RWPE2 (cell line): ENCODE measurements around the gene MBTPS1.

Experiments
- ATAC-seq: fragments of 200-7000 bp; cut with Tn5 transposase; 3 replicates; pipeline ENCODE4 v1.9.1; 2021; ENCODE audit warnings: low read depth
- DNase-seq: peaks from one replicate; pipeline ENCODE4 v3.0.0-alpha.2; 2020; ENCODE audit warnings: low spot score
- H3K27ac ChIP-seq: fragments of 450-650 bp; 2 replicates; pipeline ENCODE4 v1.5.1; 2017; ENCODE audit warnings: mild to moderate bottlenecking; ENCODE audit not compliant: poor library complexity, severe bottlenecking
- H3K27me3 ChIP-seq: fragments of 250-450 bp; sonication (Bioruptor Pico); 2 replicates; pipeline ENCODE4 v1.5.1; 2021; ENCODE audit warnings: mild to moderate bottlenecking, moderate library complexity; ENCODE audit not compliant: insufficient read depth, poor library complexity, severe bottlenecking
- H3K36me3 ChIP-seq: fragments of 250-450 bp; sonication (Bioruptor Pico); 2 replicates; pipeline ENCODE4 v1.5.1; 2020; ENCODE audit warnings: low read depth, mild to moderate bottlenecking, moderate library complexity
- H3K4me1 ChIP-seq: fragments of 250-450 bp; sonication (Bioruptor Pico); 2 replicates; pipeline ENCODE4 v1.5.1; 2021; ENCODE audit warnings: mild to moderate bottlenecking, moderate library complexity; ENCODE audit not compliant: insufficient read depth, poor library complexity, severe bottlenecking
- H3K4me3 ChIP-seq: fragments of 250-450 bp; sonication (Bioruptor Pico); 2 replicates; pipeline ENCODE4 v1.5.1; 2021; ENCODE audit warnings: mild to moderate bottlenecking, moderate library complexity; ENCODE audit not compliant: severe bottlenecking
- H3K9me3 ChIP-seq: fragments of 250-450 bp; sonication (Bioruptor Pico); 2 replicates; pipeline ENCODE4 v1.5.1; 2021; ENCODE audit warnings: mild to moderate bottlenecking, moderate library complexity; ENCODE audit not compliant: severe bottlenecking
- TF ChIP-seq, protein P1 (sequence below): fragments of 450-650 bp; IDR thresholded peaks from one replicate; pipeline ENCODE4 v1.5.1; 2017; ENCODE audit warnings: mild to moderate bottlenecking, moderate library complexity; ENCODE audit not compliant: poor library complexity, severe bottlenecking

Gene MBTPS1

DNA sequence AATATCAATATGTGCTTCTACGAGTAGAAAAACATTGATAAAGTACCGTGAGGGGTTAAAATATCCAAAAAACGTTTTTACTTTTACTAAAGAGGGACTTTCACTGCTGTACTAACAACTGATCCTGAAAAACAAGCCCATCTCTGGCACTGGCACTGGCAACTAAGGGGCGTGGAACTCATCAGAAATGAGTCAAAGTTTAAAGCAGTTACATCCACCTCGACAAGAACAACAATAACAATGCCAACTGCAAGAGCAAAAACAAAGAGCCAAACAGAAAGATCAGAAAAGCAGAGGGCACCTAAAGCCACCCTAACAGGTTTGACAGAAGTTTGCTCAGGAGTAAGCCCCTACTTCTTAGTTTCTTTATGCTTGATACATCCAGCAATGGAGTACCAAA, 13.1 kb downstream of the MBTPS1 start:
- Histone ChIP-seq H3K9me3 (no peaks in the 10 kb centered on the region), H3K4me3 (no peak overlapping the region), H3K27me3 (no peaks in the 10 kb centered on the region), H3K27ac (no peak overlapping the region), H3K4me1 (peaks cover 22% of the 10 kb centered on the region), H3K36me3 (peaks cover 21% of the 10 kb centered on the region)
- TF ChIP-seq, protein P1, sequence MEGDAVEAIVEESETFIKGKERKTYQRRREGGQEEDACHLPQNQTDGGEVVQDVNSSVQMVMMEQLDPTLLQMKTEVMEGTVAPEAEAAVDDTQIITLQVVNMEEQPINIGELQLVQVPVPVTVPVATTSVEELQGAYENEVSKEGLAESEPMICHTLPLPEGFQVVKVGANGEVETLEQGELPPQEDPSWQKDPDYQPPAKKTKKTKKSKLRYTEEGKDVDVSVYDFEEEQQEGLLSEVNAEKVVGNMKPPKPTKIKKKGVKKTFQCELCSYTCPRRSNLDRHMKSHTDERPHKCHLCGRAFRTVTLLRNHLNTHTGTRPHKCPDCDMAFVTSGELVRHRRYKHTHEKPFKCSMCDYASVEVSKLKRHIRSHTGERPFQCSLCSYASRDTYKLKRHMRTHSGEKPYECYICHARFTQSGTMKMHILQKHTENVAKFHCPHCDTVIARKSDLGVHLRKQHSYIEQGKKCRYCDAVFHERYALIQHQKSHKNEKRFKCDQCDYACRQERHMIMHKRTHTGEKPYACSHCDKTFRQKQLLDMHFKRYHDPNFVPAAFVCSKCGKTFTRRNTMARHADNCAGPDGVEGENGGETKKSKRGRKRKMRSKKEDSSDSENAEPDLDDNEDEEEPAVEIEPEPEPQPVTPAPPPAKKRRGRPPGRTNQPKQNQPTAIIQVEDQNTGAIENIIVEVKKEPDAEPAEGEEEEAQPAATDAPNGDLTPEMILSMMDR = no peak
- ATAC-seq = peak; percentile 75
- no peak for DNase-seq

DNA sequence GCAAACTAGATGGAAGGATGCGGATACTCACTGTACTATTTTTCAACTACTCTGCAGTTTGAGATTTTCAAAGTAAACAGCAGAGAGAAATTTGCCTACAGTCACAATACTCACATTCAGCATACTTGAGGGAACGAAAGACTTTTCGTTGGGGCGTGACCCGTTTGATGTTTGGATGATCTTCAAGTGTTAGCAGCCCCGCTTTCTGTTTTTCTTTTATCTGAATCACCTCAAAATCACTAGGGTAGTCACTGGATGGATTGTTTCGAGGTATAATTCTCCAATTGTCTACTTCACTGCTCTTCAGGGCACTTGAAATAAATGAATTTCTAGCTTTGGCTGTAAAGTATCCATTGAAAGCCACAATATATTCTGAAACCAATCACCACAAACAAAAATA, 17.8 kb downstream of the MBTPS1 start:
- no peak for ATAC-seq
- peaks cover 63% of the 10 kb centered on the region for H3K36me3 ChIP-seq

DNA sequence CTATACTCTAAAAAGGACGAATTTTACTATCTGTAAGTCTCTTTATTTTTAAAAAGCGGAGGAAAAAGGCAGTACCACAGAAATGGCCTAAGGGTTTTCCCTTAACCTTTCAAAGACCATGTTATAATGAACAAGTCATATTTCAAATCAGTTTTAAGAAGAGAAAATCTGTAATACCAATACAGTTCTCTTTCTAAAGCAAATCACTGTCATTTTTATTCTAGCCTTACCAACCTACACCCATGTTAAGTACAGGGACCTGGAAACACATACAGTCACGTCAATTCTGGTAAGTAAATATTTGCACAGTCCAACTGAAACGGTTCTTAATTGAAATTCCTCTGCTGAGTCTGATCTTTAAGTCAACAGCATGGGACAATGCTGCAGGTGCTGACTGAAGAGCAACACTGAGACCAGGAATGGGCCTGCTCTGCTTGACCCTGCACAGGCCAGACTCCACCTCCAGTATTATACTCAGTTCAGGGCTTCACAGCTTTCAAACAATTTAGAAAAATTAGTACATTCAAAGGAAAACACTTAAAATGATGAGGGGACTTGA, 20.2 kb downstream of the MBTPS1 start:
- Histone ChIP-seq H3K4me3 (no peak overlapping the region), H3K27ac (no peak overlapping the region), H3K9me3 (no peaks in the 10 kb centered on the region), H3K36me3 (peaks cover 80% of the 10 kb centered on the region), H3K27me3 (no peaks in the 10 kb centered on the region), H3K4me1 (peaks cover 11% of the 10 kb centered on the region)
- TF ChIP-seq, protein P1 = no peak
- no peak for ATAC-seq
- DNase-seq = no peak

More for the DNA sequence above, 17.8 kb downstream of the MBTPS1 start:
- DNase-seq = no peak
- TF ChIP-seq, protein P1 = no peak
- Histone ChIP-seq H3K4me3 (no peak overlapping the region), H3K27me3 (no peaks in the 10 kb centered on the region), H3K27ac (no peak overlapping the region), H3K9me3 (no peaks in the 10 kb centered on the region), H3K4me1 (peaks cover 18% of the 10 kb centered on the region)

GRCh38 chr16:84095466-84095865, 21.3 kb downstream of the MBTPS1 start:
- ATAC-seq = no peak
- TF ChIP-seq, protein P1 = no peak
- Histone ChIP-seq H3K36me3 (peaks cover 85% of the 10 kb centered on the region), H3K4me1 (peaks cover 11% of the 10 kb centered on the region), H3K9me3 (no peaks in the 10 kb centered on the region), H3K4me3 (no peak overlapping the region), H3K27me3 (no peaks in the 10 kb centered on the region), H3K27ac (no peak overlapping the region)
- no peak for DNase-seq

GRCh38 chr16:84093879-84094270, 22.9 kb downstream of the MBTPS1 start:
- no peak overlapping the region for H3K4me3 ChIP-seq
- peaks cover 94% of the 10 kb centered on the region for H3K36me3 ChIP-seq
- no peaks in the 10 kb centered on the region for H3K27me3 ChIP-seq
- H3K27ac ChIP-seq = no peak overlapping the region
- no peak for DNase-seq
- no peaks in the 10 kb centered on the region for H3K9me3 ChIP-seq
- no peak for ATAC-seq
- H3K4me1 ChIP-seq = no peaks in the 10 kb centered on the region
- TF ChIP-seq, protein P1 = no peak
